ENCODE measurements around the gene EFCAB6. TPM values are rescaled to one million over a fixed set of nuclear protein-coding genes. Genes with fewer than 3 reads are reported as not detected.

Gene EFCAB6
- polyA plus RNA-seq, 2 of the 4 experiments (the other 2 are of a cell fraction): 0.46 to 1.2 TPM

DNA sequence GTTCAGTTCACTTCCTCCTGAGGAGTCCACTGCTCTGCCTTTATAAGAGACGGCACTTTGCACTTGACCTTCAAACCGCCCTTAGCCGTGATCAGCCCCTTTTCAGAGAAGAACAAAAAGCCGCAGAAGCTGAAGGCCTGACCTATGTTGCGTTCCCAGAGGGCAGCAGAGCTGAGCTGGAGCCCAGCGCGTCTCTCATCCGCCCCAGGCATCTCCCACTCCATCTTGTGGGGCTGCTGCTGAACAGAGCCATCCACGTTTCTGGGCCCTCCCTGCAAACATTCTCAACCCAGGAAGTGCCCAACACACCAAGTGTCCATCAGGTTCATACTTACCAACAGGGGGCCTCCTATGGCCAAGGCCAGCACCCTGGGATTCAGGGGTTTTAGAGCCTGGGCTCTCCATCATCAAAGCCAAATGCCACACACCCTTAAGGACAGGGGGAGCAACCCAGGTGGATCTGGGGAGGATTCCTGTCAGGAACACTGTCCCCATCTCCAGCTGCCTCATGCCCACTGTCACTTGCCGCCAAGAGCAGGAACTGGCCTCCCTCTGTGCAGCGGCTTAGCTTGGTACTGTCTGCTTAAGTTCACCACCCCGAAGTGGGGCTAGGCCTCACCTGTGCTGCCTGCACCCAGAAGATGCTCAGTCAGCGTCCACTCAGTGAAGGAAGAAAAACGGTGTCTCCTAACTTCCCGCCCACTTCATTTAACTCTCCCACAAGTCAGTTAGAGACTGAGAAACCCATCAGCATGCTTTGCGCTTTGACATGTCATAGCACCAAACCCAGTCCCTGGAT lies 16.0 kb upstream of the EFCAB6 start:
- no peak overlapping the region for H3K4me3 ChIP-seq
- ChIA-PET CTCF (interaction anchor here (2.1 to 6.6 kb wide), 2 partner anchors 31 to 440 kb away, joined by 7 to 81 read pairs; no protein-coding TSS in a partner anchor), POLR2A (no interaction called here)
- FAIRE-seq (no peak), DNase-seq (ENCODE audit: low read depth in 1 of 2, low spot score in 1 of 2) (peak in 1 of 2 experiments; percentile 12), ATAC-seq (peak in 1 of 2 experiments; percentile 32; a peak in 3 of 6 replicates)
- H3K4me1 ChIP-seq: peaks cover 25% of the 10 kb centered on the region
- H3K4me2 ChIP-seq: no peak overlapping the region
- no peaks in the 10 kb centered on the region for H3K9me3 ChIP-seq
- no peak overlapping the region for H3K27ac ChIP-seq
- TF ChIP-seq NFE2L2 (conservative IDR thresholded peaks at IDR 0.05; ENCODE audit: low read length): no peak
- no peak for TF ChIP-seq BHLHE40 (IDR thresholded peaks at IDR 0.05; ENCODE audit: low read depth, low read length)
- no peak for TF ChIP-seq EHF (CRISPR knock-in tag; IDR thresholded peaks at IDR 0.05)
- TF ChIP-seq, protein P1, sequence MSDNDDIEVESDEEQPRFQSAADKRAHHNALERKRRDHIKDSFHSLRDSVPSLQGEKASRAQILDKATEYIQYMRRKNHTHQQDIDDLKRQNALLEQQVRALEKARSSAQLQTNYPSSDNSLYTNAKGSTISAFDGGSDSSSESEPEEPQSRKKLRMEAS (IDR thresholded peaks at IDR 0.05): no peak
- 89% methylated on average over 16 of the region's 16 CpGs for WGBS (ENCODE audit: missing lambda C conversion rate)

DNA sequence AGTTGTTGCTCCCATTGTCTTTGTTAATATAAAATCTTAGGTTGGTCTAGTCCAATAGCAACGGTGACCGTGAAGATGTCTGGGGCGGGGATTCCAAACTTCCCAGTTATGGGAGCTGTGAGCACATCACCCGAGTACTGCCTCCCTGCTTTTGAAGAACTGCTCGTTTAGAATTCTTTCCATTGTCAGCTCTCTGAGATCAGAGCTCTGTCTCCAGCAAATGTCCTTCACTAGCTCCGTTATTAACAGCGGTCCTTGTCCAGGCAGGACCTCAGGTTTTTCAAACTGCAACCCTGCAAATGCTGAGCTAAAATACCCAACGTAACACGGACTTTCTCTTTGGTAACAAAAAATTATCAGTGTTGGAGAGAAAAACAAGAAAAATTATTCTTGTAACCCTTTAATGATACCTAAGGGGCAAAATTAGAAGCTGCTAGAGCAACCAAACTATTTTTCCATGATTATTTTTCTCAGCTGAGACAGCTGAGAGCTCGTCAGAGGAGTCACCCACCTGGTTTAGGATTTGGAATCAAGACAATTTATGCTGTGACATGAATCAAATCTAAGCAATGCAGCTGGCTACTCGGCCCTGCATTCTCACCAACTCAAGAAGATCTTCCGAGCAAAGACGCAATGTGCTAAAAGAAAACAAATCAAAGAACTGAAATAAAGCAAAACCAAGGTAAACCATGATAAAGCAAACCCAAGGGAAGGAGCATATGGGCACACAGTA lies 15.1 kb upstream of the EFCAB6 start:
- ATAC-seq: no peak
- 58% methylated on average over 13 of the region's 13 CpGs for WGBS (ENCODE audit: missing lambda C conversion rate)
- H3K4me1 ChIP-seq: peaks cover 28% of the 10 kb centered on the region
- DNase-seq (ENCODE audit: low read depth in 1 of 2, low spot score in 1 of 2): no peak
- no peaks in the 10 kb centered on the region for H3K9me3 ChIP-seq
- no peak overlapping the region for H3K4me3 ChIP-seq
- FAIRE-seq: no peak
- ChIA-PET CTCF (interaction anchor here (0.6 to 6.6 kb wide), 25 partner anchors 8 to 772 kb away, joined by 3 to 81 read pairs (median 4); no protein-coding TSS in a partner anchor), POLR2A (interaction anchor here (0.5 kb wide), 1 partner anchor 697 kb away, joined by 3 read pairs; no protein-coding TSS in a partner anchor)
- H3K4me2 ChIP-seq: peak overlapping the region; percentile 16; the same call in 1 of the 3 replicates
- TF ChIP-seq TP53 (CRISPR knock-in tag; IDR thresholded peaks at IDR 0.05): no peak
- no peak for TF ChIP-seq MYC (IDR thresholded peaks at IDR 0.05; ENCODE audit: borderline replicate concordance, low read length)
- no peak for TF ChIP-seq HOXA7 (CRISPR knock-in tag; IDR thresholded peaks at IDR 0.05)
- TF ChIP-seq EHMT2 (IDR thresholded peaks at IDR 0.05; ENCODE audit: low read depth): no peak
- no peak for TF ChIP-seq RAD21 (conservative IDR thresholded peaks at IDR 0.05 in 1 of 2, IDR thresholded peaks at IDR 0.05 in 1 of 2)
- no peak for TF ChIP-seq JUNB (IDR thresholded peaks at IDR 0.05)
- TF ChIP-seq FOSL2 (IDR thresholded peaks at IDR 0.05): no peak
- no peak for TF ChIP-seq FOSL2 (CRISPR knock-in tag; IDR thresholded peaks at IDR 0.05)
- TF ChIP-seq ZFP36 (IDR thresholded peaks at IDR 0.05; ENCODE audit: borderline replicate concordance, partially characterized antibody): no peak
- TF ChIP-seq, protein P2, sequence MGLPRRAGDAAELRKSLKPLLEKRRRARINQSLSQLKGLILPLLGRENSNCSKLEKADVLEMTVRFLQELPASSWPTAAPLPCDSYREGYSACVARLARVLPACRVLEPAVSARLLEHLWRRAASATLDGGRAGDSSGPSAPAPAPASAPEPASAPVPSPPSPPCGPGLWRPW (IDR thresholded peaks at IDR 0.05): no peak
- no peak for TF ChIP-seq EP300 (IDR thresholded peaks at IDR 0.05)
- no peak for TF ChIP-seq FOSB (CRISPR knock-in tag; IDR thresholded peaks at IDR 0.05)
- TF ChIP-seq, protein P3, sequence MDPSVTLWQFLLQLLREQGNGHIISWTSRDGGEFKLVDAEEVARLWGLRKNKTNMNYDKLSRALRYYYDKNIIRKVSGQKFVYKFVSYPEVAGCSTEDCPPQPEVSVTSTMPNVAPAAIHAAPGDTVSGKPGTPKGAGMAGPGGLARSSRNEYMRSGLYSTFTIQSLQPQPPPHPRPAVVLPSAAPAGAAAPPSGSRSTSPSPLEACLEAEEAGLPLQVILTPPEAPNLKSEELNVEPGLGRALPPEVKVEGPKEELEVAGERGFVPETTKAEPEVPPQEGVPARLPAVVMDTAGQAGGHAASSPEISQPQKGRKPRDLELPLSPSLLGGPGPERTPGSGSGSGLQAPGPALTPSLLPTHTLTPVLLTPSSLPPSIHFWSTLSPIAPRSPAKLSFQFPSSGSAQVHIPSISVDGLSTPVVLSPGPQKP (IDR thresholded peaks at IDR 0.05; ENCODE audit: low read depth, low read length): no peak
- TF ChIP-seq RARB (CRISPR knock-in tag; IDR thresholded peaks at IDR 0.05): no peak
- TF ChIP-seq JUN (IDR thresholded peaks at IDR 0.05): no peak
- TF ChIP-seq, protein P4, sequence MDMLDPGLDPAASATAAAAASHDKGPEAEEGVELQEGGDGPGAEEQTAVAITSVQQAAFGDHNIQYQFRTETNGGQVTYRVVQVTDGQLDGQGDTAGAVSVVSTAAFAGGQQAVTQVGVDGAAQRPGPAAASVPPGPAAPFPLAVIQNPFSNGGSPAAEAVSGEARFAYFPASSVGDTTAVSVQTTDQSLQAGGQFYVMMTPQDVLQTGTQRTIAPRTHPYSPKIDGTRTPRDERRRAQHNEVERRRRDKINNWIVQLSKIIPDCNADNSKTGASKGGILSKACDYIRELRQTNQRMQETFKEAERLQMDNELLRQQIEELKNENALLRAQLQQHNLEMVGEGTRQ (IDR thresholded peaks at IDR 0.05): no peak
- no peak for TF ChIP-seq SREBF2 (IDR thresholded peaks at IDR 0.05)
- peak overlapping the region in 1 of 2 experiments; percentile 68; a peak in 3 of 6 replicates for H3K27ac ChIP-seq
